GM21381 (cell line): Measurements from ENCODE around the gene RASSF1.
A peak's percentile ranks its signal among the peaks of the same experiment; 100 is the strongest.

Experiments
- ATAC-seq: cut with Tn5 transposase; IDR thresholded peaks from one replicate; pipeline ENCODE4 v1.9.1; 2021; ENCODE audit warnings: mild to moderate bottlenecking, moderate library complexity; ENCODE audit not compliant: unreplicated experiment

RASSF1 gene

GRCh38 chr3:50302095-50303012 is 38.3 kb downstream of the RASSF1 start:
- no peak for ATAC-seq

- ATAC-seq = no peak
Observed at GRCh38 chr3:50300681-50301254, 39.9 kb downstream of the RASSF1 start.

- ATAC-seq = no peak
Observed at GRCh38 chr3:50299929-50300680, 40.5 kb downstream of the RASSF1 start.

DNA sequence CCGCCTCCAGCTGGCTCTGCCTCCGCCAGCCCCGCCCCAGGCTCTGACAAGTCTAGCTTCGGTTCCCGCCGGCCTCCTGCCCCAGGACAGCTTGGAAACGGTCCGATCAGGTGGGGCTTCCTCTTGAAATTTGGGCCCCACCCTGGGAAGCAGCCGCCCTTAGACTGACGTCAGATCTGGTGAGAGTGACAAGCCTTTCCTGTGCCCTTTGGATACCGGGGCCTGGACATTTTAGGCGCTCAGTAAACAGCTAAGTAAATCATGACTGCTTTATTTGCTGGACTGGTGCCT is 41.1 kb downstream of the RASSF1 start:
- ATAC-seq = peak; percentile 3

GRCh38 chr3:50298836-50299637 is 41.6 kb downstream of the RASSF1 start, which contains the start of the genes HYAL3 and NAA80:
HYAL3 (minus strand) TSS chr3:50299405; CDS start chr3:50295602, 3,803 bp downstream.
NAA80 (minus strand) TSS chr3:50299405; CDS start chr3:50297463, 1,942 bp downstream.
- ATAC-seq = peak; percentile 81

DNA sequence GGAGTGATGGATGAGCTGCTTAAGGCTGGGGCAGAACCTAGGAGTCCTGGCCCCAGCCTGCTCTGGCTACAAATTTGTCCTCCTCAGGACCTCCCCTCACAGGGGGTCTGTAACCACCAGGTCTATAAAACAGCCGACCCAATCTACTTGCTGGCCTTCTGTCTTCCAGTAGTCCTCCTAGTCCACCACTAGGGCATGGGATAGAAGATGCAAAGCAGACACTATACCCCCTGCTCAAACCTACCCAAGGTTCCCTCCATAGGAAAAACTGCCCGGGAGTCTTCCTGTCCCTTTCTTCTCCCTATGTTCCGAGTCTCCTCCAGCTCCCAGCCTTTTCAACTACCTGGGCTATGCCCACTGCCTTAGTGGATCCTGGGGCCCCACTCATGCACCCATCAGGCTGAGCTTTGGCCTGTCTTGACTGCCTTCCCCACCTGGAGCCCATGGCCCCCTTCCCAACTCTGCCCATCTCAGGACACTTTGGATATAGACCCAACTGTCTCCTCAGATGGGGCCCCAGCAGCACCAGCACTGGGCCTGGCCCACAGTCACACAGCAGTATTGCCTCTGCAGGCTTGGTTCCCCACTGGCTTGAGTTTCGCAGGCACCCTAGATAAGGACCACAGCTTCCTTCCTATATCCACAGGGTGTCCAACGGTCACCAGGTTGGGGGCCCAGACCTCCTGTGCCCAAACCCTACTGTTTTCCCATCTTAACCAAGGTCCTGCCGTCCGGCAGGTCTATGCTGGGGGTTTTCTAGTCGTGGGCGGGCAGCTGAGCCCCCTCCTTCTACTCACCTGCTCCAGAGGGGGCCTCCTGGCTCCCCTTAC is 42.5 kb downstream of the RASSF1 start:
- no peak for ATAC-seq

DNA sequence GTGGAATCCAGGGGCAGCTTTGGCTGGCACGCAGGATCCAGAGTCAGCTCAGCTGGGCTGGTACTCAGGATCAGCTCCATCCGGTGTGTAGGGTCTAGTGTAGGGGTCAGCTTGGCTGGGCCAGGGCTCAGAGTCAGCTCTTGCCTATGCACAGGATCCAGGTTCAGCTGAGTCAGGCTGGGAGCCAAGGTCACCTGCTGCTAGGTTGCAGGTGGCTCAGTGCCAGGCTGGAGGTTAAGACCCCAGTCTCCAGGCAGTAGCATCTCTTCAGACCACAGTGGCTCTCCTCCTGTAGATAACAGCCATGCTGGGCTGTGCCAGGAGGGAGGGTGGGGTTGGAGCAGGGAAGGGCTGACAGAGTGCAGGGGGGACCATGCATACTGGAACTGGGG is 43.3 kb downstream of the RASSF1 start:
- ATAC-seq = no peak

- ATAC-seq = no peak
Observed at GRCh38 chr3:50296721-50297383, 43.8 kb downstream of the RASSF1 start.

- no peak for ATAC-seq
Observed at GRCh38 chr3:50295553-50296431, 44.8 kb downstream of the RASSF1 start.

DNA sequence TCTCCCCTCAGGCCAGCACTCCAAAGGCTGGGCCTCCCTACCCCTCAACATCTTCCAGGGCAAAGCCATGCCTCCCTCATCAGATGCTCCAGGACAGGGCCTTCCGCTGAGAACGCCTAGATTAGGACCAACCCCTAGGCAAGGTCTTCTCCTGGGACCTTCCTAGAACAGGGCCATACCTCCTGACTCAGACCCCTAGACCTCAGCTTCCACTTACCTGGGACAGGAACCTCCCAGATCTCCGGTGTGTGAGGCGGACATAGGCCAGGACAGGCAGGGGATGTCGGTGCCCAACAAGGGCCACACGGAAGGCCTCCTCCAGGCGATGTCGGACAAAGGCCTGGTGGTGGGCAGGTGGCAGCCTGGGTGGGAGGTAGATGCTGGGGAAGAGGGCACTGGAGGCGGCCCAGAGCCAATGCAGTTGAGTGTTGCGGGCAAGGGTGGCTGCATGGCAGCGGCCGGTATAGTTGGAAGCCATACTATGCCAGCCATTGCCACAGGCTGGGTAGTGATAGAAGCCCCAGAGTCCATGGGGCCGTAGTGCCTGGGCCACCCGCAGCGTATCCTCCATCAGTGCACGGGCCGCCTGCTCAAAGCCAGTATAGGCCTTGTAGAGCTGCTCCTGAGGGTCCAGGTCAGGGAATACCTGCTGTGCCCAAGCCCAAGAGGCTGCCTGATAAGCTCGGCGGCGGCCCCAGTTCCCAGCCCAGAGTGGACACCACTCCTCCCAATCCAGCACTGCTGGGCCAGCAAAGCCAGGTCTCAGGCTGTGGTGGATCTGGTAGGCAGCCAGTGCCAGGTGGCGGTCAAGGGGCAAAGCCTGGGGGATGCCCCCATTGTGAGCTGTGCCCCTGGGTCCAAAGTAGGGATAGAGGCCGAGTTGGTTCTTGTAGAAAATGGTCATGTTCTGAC is 45.9 kb downstream of the RASSF1 start:
- ATAC-seq = no peak

- ATAC-seq = no peak
Observed at GRCh38 chr3:50294089-50294488, 46.5 kb downstream of the RASSF1 start.

DNA sequence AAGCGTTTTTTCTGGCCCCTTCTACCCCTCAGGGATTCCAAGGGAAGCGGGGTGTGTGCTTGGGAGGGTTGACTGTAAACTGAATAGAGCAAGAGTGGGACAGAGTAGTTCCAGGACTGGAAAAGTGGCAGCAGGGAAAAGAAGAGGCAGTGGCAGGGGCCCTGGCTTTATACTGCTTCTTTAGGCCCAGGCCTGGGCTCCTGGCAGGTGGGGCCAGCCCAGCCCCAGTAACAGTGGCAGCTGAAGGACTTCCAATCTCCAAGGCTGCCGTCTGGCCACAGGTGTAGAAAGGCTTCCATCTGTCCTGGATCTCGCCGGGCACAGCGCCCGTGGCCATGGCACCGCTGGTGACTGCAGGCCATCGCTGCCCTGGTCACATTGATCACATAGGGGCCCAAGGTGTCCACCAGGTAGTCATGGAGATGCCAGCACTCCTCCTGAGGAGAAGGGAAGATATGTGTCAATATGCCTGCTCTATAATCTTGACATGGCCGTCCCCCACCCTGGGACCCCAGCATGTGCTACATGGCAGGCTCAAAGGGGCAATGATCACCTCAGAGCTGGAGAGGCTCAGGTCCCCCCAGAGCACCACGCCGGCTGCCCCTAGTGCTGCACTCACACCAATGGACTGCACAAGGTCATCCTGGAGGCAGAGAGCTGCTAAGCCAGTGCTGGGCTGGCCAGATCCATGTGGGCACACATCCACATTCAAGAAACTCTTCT is 47.4 kb downstream of the RASSF1 start:
- ATAC-seq = no peak

DNA sequence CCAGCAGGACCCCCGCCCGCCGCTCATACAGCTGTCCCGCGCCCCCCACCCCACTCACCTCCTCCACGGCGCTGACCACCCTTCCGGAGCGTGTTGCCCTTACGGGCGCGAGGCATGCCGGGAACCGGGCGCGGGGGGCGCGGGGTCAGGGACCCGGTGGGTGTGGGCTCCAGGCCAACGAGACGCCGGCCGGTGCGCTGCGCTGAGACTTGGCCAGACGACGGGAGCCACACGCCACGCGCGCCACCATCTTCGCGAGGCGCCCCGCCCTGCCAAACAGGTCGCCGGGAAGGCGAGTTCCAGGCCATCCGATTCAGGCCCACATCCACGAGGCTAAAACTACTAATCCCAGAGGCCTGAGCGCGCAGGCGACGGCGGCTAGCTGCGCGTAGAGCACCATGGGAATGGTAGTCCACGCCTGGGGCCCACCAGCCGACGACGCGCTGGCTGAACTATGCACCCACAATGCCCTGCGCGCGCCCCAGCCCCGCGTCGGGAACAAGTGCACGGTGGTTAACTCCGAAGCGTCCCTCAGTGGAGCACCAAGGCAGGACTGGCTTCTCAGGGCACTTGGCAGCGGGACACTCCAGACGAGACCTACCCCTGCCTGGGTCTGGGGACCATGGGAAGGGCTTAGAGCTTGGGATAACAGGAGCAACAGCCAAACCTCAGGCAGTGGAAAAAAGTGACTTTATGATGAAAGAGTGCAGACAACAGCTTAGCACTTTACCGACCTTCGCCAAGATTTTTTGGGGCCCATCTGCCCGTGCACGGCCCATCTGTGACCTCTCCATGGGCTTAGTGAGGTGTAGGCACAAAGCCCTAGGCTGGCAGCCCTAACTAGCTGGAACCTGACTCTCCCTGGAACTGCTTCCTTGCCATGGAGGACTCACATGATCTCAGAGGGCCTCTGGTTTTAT is 48.2 kb downstream of the RASSF1 start, which contains the start of gene IFRD2:
Gene IFRD2 (minus strand): TSS at position 271 of the 920 bp plus-strand sequence. CDS start 155 bp downstream, at position 116.
- ATAC-seq = peak; percentile 92

DNA sequence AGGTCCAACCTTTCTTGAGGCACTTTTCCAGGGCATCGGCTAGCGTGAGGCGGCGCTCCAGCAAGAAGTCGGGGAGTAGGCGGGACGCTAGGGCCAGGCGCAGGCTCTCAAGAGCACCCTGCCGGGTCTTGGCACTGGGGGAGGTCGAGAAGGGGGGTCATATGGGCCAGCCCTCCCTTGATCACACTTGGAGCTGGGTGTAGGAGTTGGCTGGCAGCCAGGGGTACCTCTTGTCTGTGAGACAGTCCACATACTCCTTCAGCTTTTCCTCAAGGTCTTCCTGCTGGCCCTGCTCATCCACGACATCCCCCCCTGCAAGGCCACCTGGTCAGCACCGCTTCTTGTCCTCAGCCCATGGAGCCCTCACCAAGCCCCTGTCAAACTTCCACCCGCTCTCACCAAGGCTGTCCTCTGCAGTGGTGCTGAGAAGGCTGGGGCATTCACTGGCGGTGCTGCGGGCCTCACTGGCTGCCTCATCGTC is 50.4 kb downstream of the RASSF1 start:
- no peak for ATAC-seq

DNA sequence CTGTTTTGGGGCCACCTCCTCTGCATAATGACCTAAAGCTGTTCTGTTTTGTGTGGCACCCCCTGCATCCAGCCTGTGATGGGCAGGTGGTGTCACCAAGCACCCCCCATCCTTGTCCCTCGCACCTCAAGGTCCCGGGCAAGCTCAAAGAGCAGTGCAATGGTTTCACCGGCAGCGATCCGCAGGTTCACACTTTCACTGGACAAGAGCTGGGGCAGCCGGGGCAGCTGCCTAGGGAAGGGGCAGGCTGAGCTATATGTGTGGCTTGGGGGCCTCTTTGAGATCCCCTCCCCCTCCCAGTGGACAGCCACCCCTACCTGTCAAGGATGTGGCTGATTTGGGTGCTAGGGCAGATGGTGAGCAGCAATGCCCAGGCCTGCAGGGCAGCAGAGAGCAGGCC is 51.5 kb downstream of the RASSF1 start:
- no peak for ATAC-seq
